ENCODE data around the gene CYB561. TPM values are rescaled to one million over a fixed set of nuclear protein-coding genes. Genes with fewer than 3 reads are reported as not detected.

The CYB561 gene
- total and polyA plus RNA-seq, 4 experiments from 2014 or later: 34.1 to 83.7 (median 61.6) TPM

GRCh38 chr17:63483655-63484575, 37.8 kb upstream of the CYB561 start:
- H3K9me3 ChIP-seq (ENCODE audit: control insufficient read depth in 1 of 2, low read length in 2 of 2): no peaks in the 10 kb centered on the region
- no peak overlapping the region for H3K4me3 ChIP-seq (ENCODE audit: low read length in 2 of 2)
- no peak overlapping the region for H3K27ac ChIP-seq (ENCODE audit: low read depth, low read length)
- H3K27me3 Mint-ChIP-seq: no peaks in the 10 kb centered on the region
- DNase-seq: no peak
- peak overlapping the region in 1 of 7 donors; percentile 10 for H3K27ac Mint-ChIP-seq
- CTCF ChIA-PET (ENCODE audit: partially characterized antibody): interaction anchor here (8.1 to 8.8 kb wide), 2 partner anchors 57 to 128 kb away, joined by 96 to 339 read pairs; no protein-coding TSS in a partner anchor
- no peaks in the 10 kb centered on the region for H3K27me3 ChIP-seq (ENCODE audit: insufficient read depth, low read length)
- peaks cover 5 to 17% of the 10 kb centered on the region in 2 donors for H3K36me3 Mint-ChIP-seq
- no peaks in the 10 kb centered on the region for H3K9me3 Mint-ChIP-seq
- no peak overlapping the region for H3K4me3 Mint-ChIP-seq
- POLR2A ChIA-PET (ENCODE audit: partially characterized antibody): interaction anchor here (0.7 to 1.6 kb wide), 2 partner anchors 44 to 59 kb away, joined by 3 to 6 read pairs; no protein-coding TSS in a partner anchor
- peaks cover 4% of the 10 kb centered on the region for H3K4me1 ChIP-seq (ENCODE audit: insufficient read depth, low read length)
- intact Hi-C loops (cut with micrococcal nuclease): no loop called here
- H3K4me1 Mint-ChIP-seq: peaks cover 1 to 5% (median 2%) of the 10 kb centered on the region in 4 donors
- no peaks in the 10 kb centered on the region for H3K36me3 ChIP-seq (ENCODE audit: insufficient read depth, low read length)

GRCh38 chr17:63483038-63483437, 36.9 kb upstream of the CYB561 start:
- peaks cover 5% of the 10 kb centered on the region for H3K27me3 ChIP-seq (ENCODE audit: insufficient read depth, low read length)
- intact Hi-C loops (cut with micrococcal nuclease): no loop called here
- peaks cover 13% of the 10 kb centered on the region for H3K4me1 ChIP-seq (ENCODE audit: insufficient read depth, low read length)
- no peak overlapping the region for H3K4me3 ChIP-seq (ENCODE audit: low read length in 2 of 2)
- H3K4me3 Mint-ChIP-seq: no peak overlapping the region
- H3K36me3 Mint-ChIP-seq: peaks cover 5 to 19% of the 10 kb centered on the region in 2 donors
- no peaks in the 10 kb centered on the region for H3K9me3 Mint-ChIP-seq
- H3K27me3 Mint-ChIP-seq: no peaks in the 10 kb centered on the region
- H3K27ac ChIP-seq (ENCODE audit: low read depth, low read length): no peak overlapping the region
- H3K4me1 Mint-ChIP-seq: peaks cover 3 to 12% (median 8%) of the 10 kb centered on the region in 4 donors
- CTCF ChIA-PET (ENCODE audit: partially characterized antibody): interaction anchor here (8.1 to 8.8 kb wide), 2 partner anchors 56 to 129 kb away, joined by 96 to 339 read pairs; no protein-coding TSS in a partner anchor
- H3K27ac Mint-ChIP-seq: peak overlapping the region in 1 of 7 donors; percentile 59
- POLR2A ChIA-PET (ENCODE audit: partially characterized antibody): interaction anchor here (0.7 to 1.6 kb wide), 2 partner anchors 43 to 58 kb away, joined by 3 to 6 read pairs; no protein-coding TSS in a partner anchor
- no peaks in the 10 kb centered on the region for H3K36me3 ChIP-seq (ENCODE audit: insufficient read depth, low read length)
- no peak for DNase-seq
- H3K9me3 ChIP-seq (ENCODE audit: control insufficient read depth in 1 of 2, low read length in 2 of 2): no peaks in the 10 kb centered on the region

- H3K36me3 Mint-ChIP-seq: peaks cover 5 to 21% of the 10 kb centered on the region in 2 donors
- peaks cover 6 to 18% (median 11%) of the 10 kb centered on the region in 4 donors for H3K4me1 Mint-ChIP-seq
- ChIA-PET CTCF (ENCODE audit: partially characterized antibody) (interaction anchor here (6.8 to 8.8 kb wide), 3 partner anchors 38 to 130 kb away, joined by 96 to 339 read pairs (median 107); partner anchors contain the start of gene CYB561), POLR2A (ENCODE audit: partially characterized antibody) (interaction anchor here (1.6 to 6.7 kb wide), 2 partner anchors 43 to 55 kb away, joined by 6 to 125 read pairs; no protein-coding TSS in a partner anchor)
- H3K4me3 Mint-ChIP-seq: no peak overlapping the region
- Histone ChIP-seq H3K27ac (ENCODE audit: low read depth, low read length) (no peak overlapping the region), H3K36me3 (ENCODE audit: insufficient read depth, low read length) (no peaks in the 10 kb centered on the region), H3K4me1 (ENCODE audit: insufficient read depth, low read length) (peaks cover 18% of the 10 kb centered on the region), H3K9me3 (ENCODE audit: control insufficient read depth in 1 of 2, low read length in 2 of 2) (no peaks in the 10 kb centered on the region), H3K4me3 (ENCODE audit: low read length in 2 of 2) (no peak overlapping the region), H3K27me3 (ENCODE audit: insufficient read depth, low read length) (peaks cover 8% of the 10 kb centered on the region)
- no peak for DNase-seq
- no peaks in the 10 kb centered on the region for H3K9me3 Mint-ChIP-seq
- intact Hi-C loops (cut with micrococcal nuclease): no loop called here
- no peaks in the 10 kb centered on the region for H3K27me3 Mint-ChIP-seq
- H3K27ac Mint-ChIP-seq: no peak overlapping the region
Measured at GRCh38 chr17:63482509-63482908, 36.4 kb upstream of the CYB561 start.

- Histone ChIP-seq H3K27me3 (ENCODE audit: insufficient read depth, low read length) (peaks cover 8% of the 10 kb centered on the region), H3K36me3 (ENCODE audit: insufficient read depth, low read length) (no peaks in the 10 kb centered on the region), H3K27ac (ENCODE audit: low read depth, low read length) (no peak overlapping the region), H3K4me1 (ENCODE audit: insufficient read depth, low read length) (peaks cover 20% of the 10 kb centered on the region), H3K9me3 (ENCODE audit: control insufficient read depth in 1 of 2, low read length in 2 of 2) (no peaks in the 10 kb centered on the region), H3K4me3 (ENCODE audit: low read length in 2 of 2) (no peak overlapping the region)
- ChIA-PET CTCF (ENCODE audit: partially characterized antibody) (interaction anchor here (1.6 to 8.8 kb wide), 4 partner anchors 37 to 131 kb away, joined by 6 to 339 read pairs (median 102); partner anchors contain the start of gene CYB561), POLR2A (ENCODE audit: partially characterized antibody) (interaction anchor here (1.5 to 6.7 kb wide), 4 partner anchors 42 to 130 kb away, joined by 8 to 125 read pairs (median 48); no protein-coding TSS in a partner anchor)
- peaks cover 7 to 19% (median 12%) of the 10 kb centered on the region in 4 donors for H3K4me1 Mint-ChIP-seq
- H3K4me3 Mint-ChIP-seq: no peak overlapping the region
- no peaks in the 10 kb centered on the region for H3K9me3 Mint-ChIP-seq
- no peak for DNase-seq
- peaks cover 5 to 21% of the 10 kb centered on the region in 2 donors for H3K36me3 Mint-ChIP-seq
- no peak overlapping the region for H3K27ac Mint-ChIP-seq
- H3K27me3 Mint-ChIP-seq: no peaks in the 10 kb centered on the region
- intact Hi-C loops (cut with micrococcal nuclease): no loop called here
Measured at GRCh38 chr17:63481488-63481870, 35.4 kb upstream of the CYB561 start.

GRCh38 chr17:63480826-63481487, 34.9 kb upstream of the CYB561 start:
- no peak overlapping the region for H3K4me3 Mint-ChIP-seq
- no peak overlapping the region for H3K27ac ChIP-seq (ENCODE audit: low read depth, low read length)
- no peaks in the 10 kb centered on the region for H3K9me3 ChIP-seq (ENCODE audit: control insufficient read depth in 1 of 2, low read length in 2 of 2)
- intact Hi-C loops (cut with micrococcal nuclease): no loop called here
- no peaks in the 10 kb centered on the region for H3K36me3 ChIP-seq (ENCODE audit: insufficient read depth, low read length)
- no peak overlapping the region for H3K27ac Mint-ChIP-seq
- no peak overlapping the region for H3K4me3 ChIP-seq (ENCODE audit: low read length in 2 of 2)
- peaks cover 20% of the 10 kb centered on the region for H3K4me1 ChIP-seq (ENCODE audit: insufficient read depth, low read length)
- POLR2A ChIA-PET (ENCODE audit: partially characterized antibody): interaction anchor here (1.5 to 6.7 kb wide), 4 partner anchors 41 to 130 kb away, joined by 8 to 125 read pairs (median 48); no protein-coding TSS in a partner anchor
- peaks cover 5 to 18% of the 10 kb centered on the region in 2 donors for H3K36me3 Mint-ChIP-seq
- peaks cover 8% of the 10 kb centered on the region for H3K27me3 ChIP-seq (ENCODE audit: insufficient read depth, low read length)
- H3K27me3 Mint-ChIP-seq: no peaks in the 10 kb centered on the region
- CTCF ChIA-PET (ENCODE audit: partially characterized antibody): interaction anchor here (1.6 to 8.8 kb wide), 7 partner anchors 12 to 134 kb away, joined by 6 to 339 read pairs (median 36); partner anchors contain the start of gene CYB561
- no peak for DNase-seq
- H3K9me3 Mint-ChIP-seq: no peaks in the 10 kb centered on the region
- H3K4me1 Mint-ChIP-seq: peaks cover 7 to 20% (median 13%) of the 10 kb centered on the region in 4 donors

- Mint-ChIP-seq H3K4me3 (no peak overlapping the region), H3K27me3 (no peaks in the 10 kb centered on the region), H3K9me3 (no peaks in the 10 kb centered on the region), H3K36me3 (peaks cover 5 to 15% of the 10 kb centered on the region in 2 donors), H3K4me1 (peaks cover 8 to 25% (median 14%) of the 10 kb centered on the region in 4 donors), H3K27ac (no peak overlapping the region)
- Histone ChIP-seq H3K4me1 (ENCODE audit: insufficient read depth, low read length) (peaks cover 20% of the 10 kb centered on the region), H3K27me3 (ENCODE audit: insufficient read depth, low read length) (peaks cover 8% of the 10 kb centered on the region), H3K27ac (ENCODE audit: low read depth, low read length) (no peak overlapping the region), H3K4me3 (ENCODE audit: low read length in 2 of 2) (no peak overlapping the region), H3K36me3 (ENCODE audit: insufficient read depth, low read length) (no peaks in the 10 kb centered on the region), H3K9me3 (ENCODE audit: control insufficient read depth in 1 of 2, low read length in 2 of 2) (no peaks in the 10 kb centered on the region)
- ChIA-PET POLR2A (ENCODE audit: partially characterized antibody) (interaction anchor here (1.5 to 6.7 kb wide), 6 partner anchors 34 to 131 kb away, joined by 8 to 125 read pairs (median 54); partner anchors contain the start of gene CYB561), CTCF (ENCODE audit: partially characterized antibody) (interaction anchor here (1.5 to 8.8 kb wide), 10 partner anchors 11 to 135 kb away, joined by 4 to 339 read pairs (median 14); partner anchors contain the start of gene CYB561)
- DNase-seq: no peak
- intact Hi-C loops (cut with micrococcal nuclease): no loop called here
Measured at GRCh38 chr17:63480192-63480784, 34.2 kb upstream of the CYB561 start.
